ENCODE measurements around the gene EPB41L5. TPM values are rescaled to one million over a fixed set of nuclear protein-coding genes. Genes with fewer than 3 reads are reported as not detected.

EPB41L5 gene
- total and polyA plus RNA-seq, 2 donors (not counting 3 experiments of a cell fraction or from before 2014, with no cell fraction given): 8.4 to 13.6 TPM

DNA sequence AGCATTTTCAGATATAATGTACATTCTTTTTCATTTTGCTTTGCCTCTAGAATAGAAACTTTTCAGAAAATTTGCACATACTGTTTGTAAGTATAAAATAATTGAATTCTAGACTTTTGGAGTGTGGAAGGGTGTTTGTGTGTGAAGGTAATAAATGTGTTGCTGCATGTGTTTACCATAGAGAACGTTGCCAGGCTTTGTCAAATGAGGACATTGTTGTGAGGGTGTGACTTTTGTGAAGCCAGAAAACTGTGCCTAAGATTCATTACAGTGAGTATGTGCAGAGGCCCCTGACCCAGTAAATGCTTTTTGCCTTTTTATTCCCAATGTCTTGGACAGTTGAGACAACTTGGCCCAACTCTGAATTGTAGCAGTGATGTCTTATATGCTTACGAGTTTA lies 30.4 kb upstream of the EPB41L5 start:
- Histone ChIP-seq H3K4me1 (ENCODE audit: control insufficient read depth, extremely low read depth, insufficient read depth, low read length) (no peaks in the 10 kb centered on the region), H3K27me3 (ENCODE audit: control insufficient read depth in 2 of 2, insufficient read depth in 2 of 2, low read length in 2 of 2) (no peaks in the 10 kb centered on the region), H3K79me2 (ENCODE audit: control insufficient read depth, insufficient read depth, low read length) (no peaks in the 10 kb centered on the region), H2AFZ (ENCODE audit: low read depth, low read length) (no peak overlapping the region), H3K4me3 (replicated peaks in 1 of 3; ENCODE audit: insufficient read depth in 1 of 3, low read depth in 1 of 3, low read length in 3 of 3) (no peak overlapping the region), H4K20me1 (replicated peaks; ENCODE audit: control insufficient read depth, extremely low read depth, insufficient read depth, low read length) (no peaks in the 10 kb centered on the region), H3K36me3 (ENCODE audit: control insufficient read depth in 2 of 2, extremely low read depth in 1 of 2, insufficient read depth in 2 of 2, low read length in 2 of 2) (no peaks in the 10 kb centered on the region), H3K27ac (ENCODE audit: insufficient read depth, low read depth, low read length) (no peak overlapping the region), H3K9me1 (replicated peaks; ENCODE audit: control insufficient read depth, extremely low read depth, insufficient read depth, low read length) (no peaks in the 10 kb centered on the region), H3K9ac (replicated peaks; ENCODE audit: extremely low read depth, insufficient read depth, low read length) (no peak overlapping the region), H3K9me3 (replicated peaks; ENCODE audit: control insufficient read depth, insufficient read depth, low read length) (no peaks in the 10 kb centered on the region), H3K4me2 (ENCODE audit: insufficient read depth, low read length) (no peak overlapping the region)
- ChIA-PET POLR2A (no interaction called here), CTCF (interaction anchor here (1.1 to 1.3 kb wide), 2 partner anchors 192 kb away, joined by 3 read pairs; no protein-coding TSS in a partner anchor)
- intact Hi-C loops (cut with micrococcal nuclease) (no loop called here), dilution Hi-C loops (cut with MboI; ENCODE audit: extremely low pct_ligation_motif_present, low sequenced_read_pairs) (no loop called here)
- FAIRE-seq (no peak), DNase-seq (ENCODE audit: low read depth, low spot score) (no peak)
- TF ChIP-seq POLR2A (IDR thresholded peaks at IDR 0.05; ENCODE audit: low read depth, low read length): no peak
- TF ChIP-seq, protein P1, sequence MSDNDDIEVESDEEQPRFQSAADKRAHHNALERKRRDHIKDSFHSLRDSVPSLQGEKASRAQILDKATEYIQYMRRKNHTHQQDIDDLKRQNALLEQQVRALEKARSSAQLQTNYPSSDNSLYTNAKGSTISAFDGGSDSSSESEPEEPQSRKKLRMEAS (IDR thresholded peaks at IDR 0.05; ENCODE audit: insufficient read depth, insufficient read length): no peak
- BruUV-seq (replicated peaks): no TSS peak

DNA sequence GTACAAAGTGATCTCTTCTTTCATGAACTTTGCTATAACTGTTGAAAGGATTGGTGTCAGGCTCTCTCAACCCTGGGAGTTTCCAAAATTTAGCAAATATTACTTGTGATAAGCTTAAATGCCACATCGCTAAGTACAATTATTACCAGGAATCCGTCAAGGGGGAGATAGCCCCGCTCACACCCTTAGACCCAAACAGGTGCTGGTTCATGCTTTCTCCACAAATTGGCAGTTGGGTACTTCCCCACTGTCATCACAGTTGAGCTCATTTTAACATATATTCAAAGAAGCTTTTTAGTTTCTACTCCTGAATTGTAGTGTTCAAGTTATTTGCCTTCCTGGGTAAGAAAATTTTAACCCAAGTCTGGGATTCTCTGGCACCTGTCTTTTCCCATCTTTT lies 29.8 kb upstream of the EPB41L5 start:
- H3K27ac ChIP-seq (ENCODE audit: insufficient read depth, low read depth, low read length): no peak overlapping the region
- H3K9me1 ChIP-seq (replicated peaks; ENCODE audit: control insufficient read depth, extremely low read depth, insufficient read depth, low read length): no peaks in the 10 kb centered on the region
- H3K79me2 ChIP-seq (ENCODE audit: control insufficient read depth, insufficient read depth, low read length): no peaks in the 10 kb centered on the region
- dilution Hi-C loops (cut with MboI; ENCODE audit: extremely low pct_ligation_motif_present, low sequenced_read_pairs) (no loop called here), intact Hi-C loops (cut with micrococcal nuclease) (no loop called here)
- no peak overlapping the region for H3K4me3 ChIP-seq (replicated peaks in 1 of 3; ENCODE audit: insufficient read depth in 1 of 3, low read depth in 1 of 3, low read length in 3 of 3)
- ChIA-PET CTCF (interaction anchor here (1.3 kb wide), 1 partner anchor 192 kb away, joined by 3 read pairs; no protein-coding TSS in a partner anchor), POLR2A (no interaction called here)
- no peaks in the 10 kb centered on the region for H3K36me3 ChIP-seq (ENCODE audit: control insufficient read depth in 2 of 2, extremely low read depth in 1 of 2, insufficient read depth in 2 of 2, low read length in 2 of 2)
- H2AFZ ChIP-seq (ENCODE audit: low read depth, low read length): no peak overlapping the region
- H3K27me3 ChIP-seq (ENCODE audit: control insufficient read depth in 2 of 2, insufficient read depth in 2 of 2, low read length in 2 of 2): no peaks in the 10 kb centered on the region
- BruUV-seq (replicated peaks): no TSS peak
- H4K20me1 ChIP-seq (replicated peaks; ENCODE audit: control insufficient read depth, extremely low read depth, insufficient read depth, low read length): no peaks in the 10 kb centered on the region
- H3K4me2 ChIP-seq (ENCODE audit: insufficient read depth, low read length): no peak overlapping the region
- H3K9ac ChIP-seq (replicated peaks; ENCODE audit: extremely low read depth, insufficient read depth, low read length): no peak overlapping the region
- TF ChIP-seq EZH2 (IDR thresholded peaks at IDR 0.05; ENCODE audit: borderline replicate concordance, low read depth, low read length, severe bottlenecking) (no peak), MYC (IDR thresholded peaks at IDR 0.05; ENCODE audit: low read depth, low read length) (no peak), POLR2AphosphoS5 (IDR thresholded peaks at IDR 0.05; ENCODE audit: insufficient read depth, low read depth, low read length) (no peak), POLR2A (IDR thresholded peaks at IDR 0.05; ENCODE audit: low read depth, low read length) (no peak), GATA2 (IDR thresholded peaks at IDR 0.05; ENCODE audit: insufficient read depth, insufficient read length, low read depth, low read length) (no peak), JUN (IDR thresholded peaks at IDR 0.05; ENCODE audit: borderline replicate concordance, insufficient read depth, insufficient read length, low read depth) (no peak), FOS (IDR thresholded peaks at IDR 0.05; ENCODE audit: borderline replicate concordance, insufficient read depth, low read length) (no peak)
- TF ChIP-seq, protein P1 (IDR thresholded peaks at IDR 0.05; ENCODE audit: insufficient read depth, insufficient read length): no peak
- TF ChIP-seq, protein P2, sequence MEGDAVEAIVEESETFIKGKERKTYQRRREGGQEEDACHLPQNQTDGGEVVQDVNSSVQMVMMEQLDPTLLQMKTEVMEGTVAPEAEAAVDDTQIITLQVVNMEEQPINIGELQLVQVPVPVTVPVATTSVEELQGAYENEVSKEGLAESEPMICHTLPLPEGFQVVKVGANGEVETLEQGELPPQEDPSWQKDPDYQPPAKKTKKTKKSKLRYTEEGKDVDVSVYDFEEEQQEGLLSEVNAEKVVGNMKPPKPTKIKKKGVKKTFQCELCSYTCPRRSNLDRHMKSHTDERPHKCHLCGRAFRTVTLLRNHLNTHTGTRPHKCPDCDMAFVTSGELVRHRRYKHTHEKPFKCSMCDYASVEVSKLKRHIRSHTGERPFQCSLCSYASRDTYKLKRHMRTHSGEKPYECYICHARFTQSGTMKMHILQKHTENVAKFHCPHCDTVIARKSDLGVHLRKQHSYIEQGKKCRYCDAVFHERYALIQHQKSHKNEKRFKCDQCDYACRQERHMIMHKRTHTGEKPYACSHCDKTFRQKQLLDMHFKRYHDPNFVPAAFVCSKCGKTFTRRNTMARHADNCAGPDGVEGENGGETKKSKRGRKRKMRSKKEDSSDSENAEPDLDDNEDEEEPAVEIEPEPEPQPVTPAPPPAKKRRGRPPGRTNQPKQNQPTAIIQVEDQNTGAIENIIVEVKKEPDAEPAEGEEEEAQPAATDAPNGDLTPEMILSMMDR (IDR thresholded peaks at IDR 0.05; ENCODE audit: extremely low read depth in 1 of 2, insufficient read depth in 1 of 2, low read depth in 1 of 2, low read length in 2 of 2): no peak
- FAIRE-seq (no peak), DNase-seq (ENCODE audit: low read depth, low spot score) (no peak)
- H3K9me3 ChIP-seq (replicated peaks; ENCODE audit: control insufficient read depth, insufficient read depth, low read length): no peaks in the 10 kb centered on the region
- no peaks in the 10 kb centered on the region for H3K4me1 ChIP-seq (ENCODE audit: control insufficient read depth, extremely low read depth, insufficient read depth, low read length)
